H1 (cell line): ENCODE data around the gene TIMP4. TPM values are rescaled to one million over a fixed set of nuclear protein-coding genes. Genes with fewer than 3 reads are reported as not detected.

Source experiments
- CTCF ChIA-PET: fragments of 300-600 bp; sonication (Branson Sonifier 250); formaldehyde crosslinking; loops from one replicate; lab custom pipeline; 2021; ENCODE audit not compliant: partially characterized antibody; lab: Charles Lee
- POLR2A ChIA-PET: fragments of 300-600 bp; sonication (Branson Sonifier 250); formaldehyde crosslinking; loops from one replicate; lab custom pipeline; 2021; ENCODE audit warnings: inconsistent platforms; ENCODE audit not compliant: partially characterized antibody; lab: Charles Lee
- DNase-seq, 2 experiments: peaks; one replicate each; pipeline versions ENCODE4 v3.0.0 to v3.0.0-alpha.2; 2010 to 2022; ENCODE audit warnings: low spot score in 2 of 2, low read depth in 1 of 2, mixed read lengths in 1 of 2
- FAIRE-seq: peaks from 2 replicates; lab custom pipeline; 2011; peaks lifted over from hg19 to GRCh38; lab: Jason Lieb, UNC
- H2AFZ ChIP-seq: 2 replicates; pipeline ENCODE4 v1.8.1; 2012; ENCODE audit warnings: low read length, inconsistent platforms
- H2AK5ac ChIP-seq: 2 replicates; pipeline ENCODE4 v1.6.1; 2013; ENCODE audit warnings: low read depth, low read length
- H2BK120ac ChIP-seq: replicated peaks from 2 replicates; pipeline ENCODE3; 2013; ENCODE audit warnings: low read depth, low read length, inconsistent platforms
- H2BK12ac ChIP-seq: 2 replicates; pipeline ENCODE4 v1.6.1; 2013; ENCODE audit warnings: low read depth, low read length
- H2BK15ac ChIP-seq: 2 replicates; pipeline ENCODE4 v1.6.1; 2013; ENCODE audit warnings: low read length
- H2BK20ac ChIP-seq: 2 replicates; pipeline ENCODE4 v1.6.1; 2013; ENCODE audit warnings: low read length
- H2BK5ac ChIP-seq: 2 replicates; pipeline ENCODE4 v1.6.1; 2013; ENCODE audit warnings: low read depth, low read length
- H3K14ac ChIP-seq: 2 replicates; pipeline ENCODE4 v1.6.1; 2013; ENCODE audit warnings: inconsistent platforms; ENCODE audit not compliant: insufficient read length
- H3K18ac ChIP-seq: 2 replicates; pipeline ENCODE4 v1.6.1; 2013; ENCODE audit warnings: low read length; ENCODE audit errors: extremely low read depth
- H3K23ac ChIP-seq: 2 replicates; pipeline ENCODE4 v1.6.1; 2013; ENCODE audit warnings: inconsistent platforms; ENCODE audit not compliant: insufficient read length
- H3K23me2 ChIP-seq: 2 replicates; pipeline ENCODE4 v1.6.1; 2013; ENCODE audit warnings: low read depth, low read length
- H3K27ac ChIP-seq: 2 replicates; pipeline ENCODE4 v1.6.1; 2011; ENCODE audit warnings: low read depth, low read length, inconsistent platforms
- H3K27me3 ChIP-seq, 4 experiments: replicated peaks in 1 of 4; 1 replicate in 1 of 4; 2 replicates in 3 of 4; pipeline versions ENCODE4 v1.6.1 to v1.8.1; 2011 to 2013; ENCODE audit warnings: low read length in 3 of 4, mild to moderate bottlenecking in 3 of 4, inconsistent platforms in 2 of 4, mixed read lengths in 2 of 4, moderate library complexity in 1 of 4; ENCODE audit not compliant: control insufficient read depth in 3 of 4, insufficient read depth in 3 of 4; ENCODE audit errors: extremely low read depth in 1 of 4
- H3K36me3 ChIP-seq, 4 experiments: 2 replicates each; pipeline versions ENCODE4 v1.6.1 to v1.8.1; 2011 to 2013; ENCODE audit warnings: mild to moderate bottlenecking in 4 of 4, low read length in 3 of 4, moderate library complexity in 2 of 4, control low read depth in 1 of 4, inconsistent platforms in 1 of 4; ENCODE audit not compliant: insufficient read depth in 4 of 4, control insufficient read depth in 2 of 4
- H3K4ac ChIP-seq: replicated peaks from 2 replicates; pipeline ENCODE3; 2013; ENCODE audit warnings: low read length, low read depth, mixed read lengths, inconsistent platforms; ENCODE audit not compliant: insufficient read length
- H3K4me1 ChIP-seq, 4 experiments: replicated peaks in 1 of 4; 1 replicate in 1 of 4; 2 replicates in 3 of 4; pipeline versions ENCODE4 v1.6.1 to v1.8.1; 2011 to 2013; ENCODE audit warnings: low read length in 3 of 4, inconsistent platforms in 2 of 4, mixed read lengths in 1 of 4; ENCODE audit not compliant: insufficient read depth in 4 of 4, control insufficient read depth in 3 of 4
- H3K4me2 ChIP-seq, 2 experiments: 2 replicates each; pipeline versions ENCODE4 v1.6.1 to v1.8.1; 2011 to 2013; ENCODE audit warnings: low read depth in 2 of 2, low read length in 2 of 2, control low read depth in 1 of 2, inconsistent platforms in 1 of 2, mild to moderate bottlenecking in 1 of 2; ENCODE audit not compliant: insufficient read depth in 1 of 2
- H3K4me3 ChIP-seq, 4 experiments: fragments of 200-600, 300-600 bp in 1 of 4; sonication (generic), shearing (Covaris generic), sonication (Bioruptor Twin) in 1 of 4; 2 replicates each; pipeline versions ENCODE4 v1.5.1 to v1.8.1; 2011 to 2016; ENCODE audit warnings: low read length in 4 of 4, low read depth in 3 of 4, control low read depth in 2 of 4, inconsistent platforms in 2 of 4, mild to moderate bottlenecking in 2 of 4, mixed read lengths in 1 of 4, moderate library complexity in 1 of 4; ENCODE audit not compliant: insufficient read depth in 2 of 4; ENCODE audit errors: extremely low read depth in 1 of 4
- H3K56ac ChIP-seq: replicated peaks from 2 replicates; pipeline ENCODE3; 2013; ENCODE audit warnings: low read depth, mild to moderate bottlenecking, mixed read lengths, low read length, inconsistent platforms; ENCODE audit not compliant: insufficient read length
- H3K79me1 ChIP-seq: 2 replicates; pipeline ENCODE4 v1.6.1; 2013; ENCODE audit warnings: low read depth, low read length, control low read depth
- H3K79me2 ChIP-seq, 2 experiments: 2 replicates each; pipeline versions ENCODE4 v1.6.1 to v1.8.1; 2012 to 2013; ENCODE audit warnings: low read length in 2 of 2, mild to moderate bottlenecking in 2 of 2, inconsistent platforms in 1 of 2; ENCODE audit not compliant: insufficient read depth in 2 of 2, control insufficient read depth in 1 of 2
- H3K9ac ChIP-seq, 4 experiments: replicated peaks in 1 of 4; 1 replicate in 1 of 4; 2 replicates in 3 of 4; pipeline versions ENCODE4 v1.6.1 to v1.8.1; 2011 to 2013; ENCODE audit warnings: low read depth in 3 of 4, low read length in 3 of 4, control low read depth in 2 of 4, mild to moderate bottlenecking in 2 of 4, moderate library complexity in 2 of 4, inconsistent platforms in 1 of 4; ENCODE audit errors: extremely low read depth in 1 of 4
- H3K9me3 ChIP-seq, 2 experiments: 2 replicates each; pipeline versions ENCODE4 v1.6.1 to v1.8.1; 2012 to 2013; ENCODE audit warnings: mild to moderate bottlenecking in 2 of 2, moderate library complexity in 2 of 2, control low read depth in 1 of 2, inconsistent platforms in 1 of 2, low read depth in 1 of 2, low read length in 1 of 2, mixed read lengths in 1 of 2; ENCODE audit not compliant: insufficient read depth in 2 of 2
- H4K20me1 ChIP-seq, 2 experiments: replicated peaks in 1 of 2; 2 replicates each; pipeline versions ENCODE3 to v1.8.1; 2011 to 2013; ENCODE audit warnings: inconsistent platforms in 2 of 2, low read length in 2 of 2, mild to moderate bottlenecking in 1 of 2; ENCODE audit not compliant: insufficient read depth in 2 of 2, control insufficient read depth in 1 of 2
- H4K5ac ChIP-seq: 2 replicates; pipeline ENCODE4 v1.6.1; 2013; ENCODE audit warnings: low read length, low read depth, mixed read lengths, inconsistent platforms; ENCODE audit not compliant: insufficient read length
- H4K8ac ChIP-seq: 2 replicates; pipeline ENCODE4 v1.8.0; 2013; ENCODE audit warnings: mild to moderate bottlenecking, moderate library complexity, low read length, inconsistent platforms; ENCODE audit not compliant: insufficient read depth; ENCODE audit errors: extremely low read depth
- H4K91ac ChIP-seq: replicated peaks from 2 replicates; pipeline ENCODE3; 2013; ENCODE audit warnings: low read length, mixed read lengths, inconsistent platforms; ENCODE audit not compliant: insufficient read length
- USF2 ChIP-seq: IDR thresholded peaks from 2 replicates; pipeline ENCODE4 v1.6.1; 2011; ENCODE audit warnings: low read length, improper control_type of control experiment
- WGBS, 2 experiments: shearing (Covaris generic) in 1 of 2; methylation state at CpG; one replicate each; pipeline versions ENCODE4 v1.1.6 to v1.1.7; 2013 to 2015; ENCODE audit warnings: low lambda C conversion rate in 2 of 2, mixed read lengths in 2 of 2, inconsistent platforms in 1 of 2, low coverage in 1 of 2, missing lambda C conversion rate in 1 of 2; ENCODE audit not compliant: insufficient replicate concordance in 2 of 2, insufficient coverage in 1 of 2, insufficient read length in 1 of 2; ENCODE audit errors: extremely low coverage in 1 of 2, missing lambda C conversion rate in 1 of 2; 5-methylcytosine and 5-hydroxymethylcytosine counted together
- polyA plus RNA-seq, 7 experiments: library from polyadenylated mRNA; depleted of rRNA in 3 of 7; stranded (reverse) in 5 of 7; unstranded in 2 of 7; fragments of >200 nt in 5 of 7; fragments of 200-250 nt in 2 of 7; gene quantifications; 1 replicate in 5 of 7; 2 replicates in 1 of 7; 4 replicates in 1 of 7; pipeline versions ENCODE4 v1.2.1 to v1.2.3, GENCODE V29; 2011 to 2013; ENCODE audit warnings: missing spikeins in 2 of 7, mixed read lengths in 2 of 7
- total RNA-seq: library from RNA; stranded (reverse); fragmentation: NEBNext Ultra II Directional; extraction: Animal tissue kit (Norgen Biotek cat#: 25700); gene quantifications from 2 replicates; pipeline ENCODE4 v1.2.1, GENCODE V29; 2021

The TIMP4 gene
- total and polyA plus RNA-seq, 2 of the 8 experiments (the other 6 are each of a cell fraction or from before 2014, with no cell fraction given), result 5.1 to 8.7 TPM

- no peak overlapping the region for H2BK15ac ChIP-seq
- H3K18ac ChIP-seq, result no peak overlapping the region
- no peak for DNase-seq
- H2BK5ac ChIP-seq, result no peak overlapping the region
- TF ChIP-seq USF2, result no peak
- TF ChIP-seq, all 59 proteins: peak for 0
- H3K9ac ChIP-seq, result no peak overlapping the region
- H2BK120ac ChIP-seq, result no peak overlapping the region
- no peak overlapping the region for H3K14ac ChIP-seq
- H3K23ac ChIP-seq, result no peak overlapping the region
- H2BK20ac ChIP-seq, result no peak overlapping the region
- peaks cover 15 to 16% of the 10 kb centered on the region in 2 experiments for H3K9me3 ChIP-seq
- POLR2A ChIA-PET, result no interaction called here
- no peaks in the 10 kb centered on the region for H3K4me1 ChIP-seq
- FAIRE-seq, result no peak
- no peaks in the 10 kb centered on the region for H3K79me1 ChIP-seq
- H2AFZ ChIP-seq, result no peak overlapping the region
- H3K4me2 ChIP-seq, result no peak overlapping the region
- no peaks in the 10 kb centered on the region for H4K20me1 ChIP-seq
- no peak overlapping the region for H3K4me3 ChIP-seq
- H3K27me3 ChIP-seq, result no peaks in the 10 kb centered on the region
- no peak overlapping the region for H3K4ac ChIP-seq
- H3K56ac ChIP-seq, result no peak overlapping the region
- peaks cover 0 to 10% (median 0%) of the 10 kb centered on the region in 4 experiments; a peak in 3 of 8 replicates for H3K36me3 ChIP-seq
- no peak overlapping the region for H4K91ac ChIP-seq
- H2AK5ac ChIP-seq, result no peak overlapping the region
- H4K5ac ChIP-seq, result no peak overlapping the region
- whole genome bisulfite sequencing, 2 experiments, result 100% methylated on average over 1 of the region's 1 CpG; no CpG with 5 or more reads in 1 of the 2 experiments
- no peaks in the 10 kb centered on the region for H3K79me2 ChIP-seq
- CTCF ChIA-PET, result interaction anchor here (0.9 to 16.8 kb wide), 26 partner anchors 8 to 1101 kb away, joined by 3 to 651 read pairs (median 4); partner anchors contain the start of gene TIMP4
- H4K8ac ChIP-seq, result no peak overlapping the region
- H3K27ac ChIP-seq, result no peak overlapping the region
- H2BK12ac ChIP-seq, result no peak overlapping the region
- no peaks in the 10 kb centered on the region for H3K23me2 ChIP-seq
Measured at GRCh38 chr3:12175137-12175593, 16.5 kb upstream of the TIMP4 start.
